Fibroblast of the conjunctiva (primary cell): ENCODE results near the gene ZIC4.

ENCODE experiments used
- DNase-seq: peaks from one replicate; pipeline ENCODE4 v3.0.0-alpha.2; 2010; ENCODE audit warnings: low read depth

Gene ZIC4

DNA sequence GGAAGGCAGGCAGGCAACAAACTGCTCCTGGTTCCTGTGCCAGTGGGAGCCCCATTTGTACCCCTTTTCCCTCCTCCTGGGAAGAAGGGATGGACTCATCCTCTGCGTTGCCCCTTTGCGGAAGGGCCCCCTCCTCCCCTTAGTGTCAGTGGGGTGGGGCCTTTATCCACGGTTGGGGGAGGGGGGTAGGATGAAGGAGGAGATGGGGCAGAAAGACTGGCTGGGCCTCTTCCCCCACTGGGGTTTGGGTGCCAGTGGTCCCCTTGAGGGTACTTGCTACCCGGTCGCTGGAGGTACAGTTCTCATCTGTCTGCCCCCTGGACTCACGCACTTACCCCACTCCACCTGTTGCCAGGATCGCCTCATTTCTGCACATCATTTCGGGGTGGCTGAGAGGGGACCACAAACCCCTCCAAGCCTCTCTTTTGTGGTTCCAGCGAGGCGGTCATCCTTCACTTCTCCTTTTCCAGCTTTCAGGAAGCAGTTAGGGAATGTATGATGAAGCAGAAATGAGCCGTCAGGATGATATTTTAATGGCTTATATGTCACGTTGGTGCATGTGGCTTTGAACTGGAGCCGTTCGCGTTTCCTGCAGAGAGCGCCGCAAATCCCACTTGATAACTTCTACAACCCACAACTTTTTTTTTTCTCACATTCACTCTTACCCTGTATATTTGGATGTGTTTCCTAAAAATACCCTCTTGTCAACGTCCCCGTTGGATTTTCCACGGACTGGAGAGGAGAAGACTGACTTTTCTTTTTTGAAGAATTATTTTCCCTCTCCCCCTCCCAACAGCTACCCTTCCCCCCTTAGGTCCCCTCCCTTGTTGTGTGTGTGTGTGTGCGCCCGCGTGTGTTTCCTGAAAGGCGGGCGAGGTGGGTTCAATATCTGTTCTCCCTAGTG lies at the start of gene ZIC4:
Gene ZIC4, minus strand, starts transcription at position 516 of the 904 bp plus-strand sequence. CDS start 3,746 bp downstream, outside the sequence.
- no peak for DNase-seq

DNA sequence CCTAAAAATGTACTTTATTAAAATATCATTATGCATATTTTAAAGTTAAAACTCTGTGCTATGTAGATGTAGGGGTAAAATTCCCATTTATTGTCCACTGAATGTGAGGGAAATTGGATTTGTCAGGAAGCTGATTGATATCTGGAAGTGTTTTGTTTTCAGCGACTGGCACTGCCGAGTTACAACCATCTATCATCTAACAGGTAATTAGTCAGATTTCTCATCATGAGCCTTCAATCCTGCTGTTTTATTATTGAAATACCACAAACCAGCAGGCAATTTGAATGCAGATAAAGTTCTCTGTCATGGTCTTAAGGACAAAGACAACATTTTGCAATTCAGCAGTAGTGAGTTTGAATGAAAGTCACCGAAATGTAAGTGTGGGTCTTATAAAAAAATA lies 43.3 kb upstream of the ZIC4 start:
- no peak for DNase-seq

DNA sequence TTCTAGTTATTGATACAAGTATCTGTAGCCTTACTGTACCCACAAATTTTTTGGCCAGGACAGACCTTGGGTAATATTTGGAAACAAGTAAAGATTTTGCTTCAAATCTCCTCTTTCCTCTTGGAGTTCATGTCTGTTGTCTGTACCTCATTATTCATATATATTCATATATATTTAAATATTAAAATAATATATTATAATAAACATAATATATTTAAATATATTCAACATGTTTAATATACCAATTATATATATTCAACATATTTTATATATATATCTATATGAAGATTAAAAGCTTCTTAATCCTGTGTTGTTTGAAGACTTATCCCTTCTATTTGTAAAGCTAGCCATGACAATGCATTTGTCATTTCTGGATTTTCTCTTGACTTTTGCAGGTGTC lies 40.9 kb upstream of the ZIC4 start:
- no peak for DNase-seq

DNA sequence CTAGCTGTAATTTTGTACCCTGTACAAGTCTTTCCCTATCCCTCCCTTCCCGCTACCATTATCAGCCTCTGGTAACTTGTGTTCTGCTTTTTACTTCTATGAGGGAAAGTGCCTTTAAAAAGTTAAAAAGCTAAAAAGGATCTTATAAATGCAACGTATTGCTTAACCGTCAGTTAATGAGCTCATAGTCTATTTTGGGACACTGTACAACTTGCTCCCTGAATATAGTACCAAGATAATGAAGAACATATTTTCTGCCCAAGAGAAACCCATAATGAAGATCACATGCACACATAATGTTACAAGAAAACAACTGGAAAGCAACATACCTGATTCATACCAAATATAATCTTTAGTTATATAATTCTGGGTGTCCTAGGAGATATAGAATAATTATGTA lies 25.4 kb upstream of the ZIC4 start:
- DNase-seq, result peak; percentile 21

DNA sequence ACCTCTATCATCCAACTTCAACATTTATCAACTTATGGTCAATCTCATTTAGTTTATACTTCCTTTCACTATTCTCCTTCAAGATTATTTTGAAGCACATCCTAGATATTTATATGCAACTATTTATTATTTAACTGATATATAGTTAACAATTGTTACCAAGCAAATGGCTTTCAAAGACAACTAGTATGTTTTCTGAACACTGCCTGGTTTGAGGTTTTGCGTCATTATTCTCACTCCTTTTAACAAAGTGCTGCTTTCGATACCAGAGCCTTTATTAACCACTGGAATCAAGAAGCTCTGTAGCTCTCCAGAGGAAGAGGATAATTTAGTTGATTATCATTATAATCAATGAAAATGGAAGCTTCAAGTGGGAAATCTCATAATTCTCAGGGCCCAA lies 22.4 kb upstream of the ZIC4 start:
- no peak for DNase-seq

DNA sequence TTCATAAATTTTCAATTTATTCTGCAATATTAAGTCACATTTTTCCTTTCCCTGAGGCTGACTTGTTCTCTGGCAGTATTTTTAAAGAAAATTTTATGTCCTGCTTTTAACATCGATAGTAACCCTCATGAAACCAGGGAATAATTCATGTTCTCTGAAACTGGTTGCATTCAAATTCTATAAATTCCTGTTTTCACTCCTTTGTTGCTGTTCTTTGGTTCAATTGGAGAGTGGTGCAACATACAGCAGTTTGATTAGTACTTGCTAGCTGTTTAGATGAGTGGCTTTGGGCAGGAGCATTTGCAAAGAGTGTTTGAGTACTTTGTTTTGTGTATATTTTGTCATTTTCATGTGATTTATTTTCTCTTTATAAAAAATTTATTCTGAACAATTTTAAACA lies 22.0 kb upstream of the ZIC4 start:
- DNase-seq, result no peak

DNA sequence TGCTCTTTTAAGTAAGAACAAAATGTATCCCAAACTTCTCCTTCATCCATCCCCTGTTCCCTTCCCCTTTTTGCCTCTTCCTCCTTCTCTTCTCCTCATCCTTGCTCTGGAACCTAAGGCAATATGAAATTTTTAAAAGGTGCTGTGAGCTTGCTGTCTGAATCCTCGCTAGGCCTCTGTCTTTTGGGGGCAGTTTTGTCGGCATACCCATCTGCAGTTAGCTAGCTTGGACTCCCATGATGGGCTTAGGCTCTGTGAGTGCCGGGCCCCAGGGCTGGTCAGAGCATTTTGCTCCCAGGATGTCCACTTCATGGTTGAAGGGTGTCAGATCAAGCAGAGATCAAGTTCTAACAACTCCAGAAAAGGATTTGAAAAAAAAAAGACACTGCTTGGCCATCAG lies 21.4 kb upstream of the ZIC4 start:
- no peak for DNase-seq

DNA sequence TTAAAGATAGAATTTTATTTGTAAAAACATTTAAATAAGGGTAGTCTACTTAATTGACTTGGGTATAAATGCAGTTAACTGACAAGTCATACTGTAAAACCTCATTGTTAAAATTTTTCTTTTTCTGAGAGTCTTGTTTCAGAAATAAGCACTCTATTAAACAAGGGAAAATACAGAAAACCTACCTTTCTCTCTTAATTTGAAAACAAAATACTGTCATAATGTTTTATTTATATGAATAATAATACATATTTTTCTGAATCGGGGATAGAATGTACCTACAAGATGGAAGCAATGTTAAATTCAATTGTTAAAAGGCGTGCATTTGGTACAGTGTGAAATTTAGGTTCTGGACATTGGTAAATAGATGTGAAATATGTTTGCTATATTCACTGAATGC lies 20.6 kb upstream of the ZIC4 start:
- DNase-seq, result no peak

DNA sequence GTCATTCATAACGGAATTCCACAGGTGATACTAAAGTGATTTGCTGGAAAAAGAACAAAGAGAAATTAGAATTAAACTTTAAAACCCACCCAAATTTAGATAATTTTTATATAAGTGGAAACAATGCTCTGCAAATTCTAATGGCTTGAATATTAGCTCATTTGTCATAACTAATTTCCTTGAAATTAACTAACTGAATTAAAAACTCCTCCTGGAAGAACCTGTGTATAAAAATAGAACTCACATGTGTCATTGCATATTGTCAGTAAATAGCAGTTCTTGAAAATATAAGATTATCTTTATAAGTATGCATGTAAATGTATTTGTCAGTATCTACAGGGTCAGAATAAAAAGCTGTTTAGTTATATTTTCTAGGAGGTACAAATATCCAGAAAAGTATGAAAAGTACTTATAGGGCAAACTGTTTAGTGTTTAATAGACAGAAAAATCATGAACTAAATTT lies 19.1 kb upstream of the ZIC4 start:
- no peak for DNase-seq

DNA sequence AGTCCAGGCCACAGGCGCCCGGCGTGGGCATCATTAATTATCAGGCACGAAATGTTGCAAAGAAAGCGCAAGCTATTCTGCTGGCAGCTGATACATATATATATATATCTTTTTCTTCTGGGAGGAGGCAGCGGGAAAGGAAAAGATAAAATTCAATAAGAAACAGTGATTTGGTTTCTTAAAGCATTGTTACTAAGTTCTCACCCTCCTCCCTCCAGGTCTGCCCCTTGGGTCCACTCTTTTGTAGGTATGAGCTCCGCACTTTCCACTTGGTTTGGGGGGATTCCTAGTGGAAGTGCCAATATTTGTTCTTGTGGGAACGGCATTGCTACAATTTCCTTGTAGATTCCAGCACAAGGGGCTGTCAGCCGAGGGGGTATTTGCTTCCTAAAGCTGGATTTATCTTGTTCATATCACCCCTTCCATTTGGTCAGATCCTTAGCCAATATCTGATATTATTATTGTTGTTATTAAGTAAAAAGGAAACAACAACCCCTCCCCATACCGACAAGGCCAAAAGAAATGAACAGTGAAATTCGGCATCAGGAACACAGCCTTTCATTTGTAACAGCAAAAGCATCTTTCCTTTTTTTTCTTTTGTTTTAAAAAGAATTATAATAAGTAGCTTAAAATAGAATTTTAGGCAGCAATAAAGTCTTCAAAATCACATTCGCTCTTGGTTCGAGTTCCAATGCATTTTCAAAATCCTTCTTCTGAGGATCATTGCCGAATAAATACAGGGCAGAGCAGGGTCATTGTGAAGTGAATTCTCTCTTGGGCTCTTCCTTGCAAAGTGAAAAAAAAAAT lies 18.4 kb upstream of the ZIC4 start:
- DNase-seq, result no peak

DNA sequence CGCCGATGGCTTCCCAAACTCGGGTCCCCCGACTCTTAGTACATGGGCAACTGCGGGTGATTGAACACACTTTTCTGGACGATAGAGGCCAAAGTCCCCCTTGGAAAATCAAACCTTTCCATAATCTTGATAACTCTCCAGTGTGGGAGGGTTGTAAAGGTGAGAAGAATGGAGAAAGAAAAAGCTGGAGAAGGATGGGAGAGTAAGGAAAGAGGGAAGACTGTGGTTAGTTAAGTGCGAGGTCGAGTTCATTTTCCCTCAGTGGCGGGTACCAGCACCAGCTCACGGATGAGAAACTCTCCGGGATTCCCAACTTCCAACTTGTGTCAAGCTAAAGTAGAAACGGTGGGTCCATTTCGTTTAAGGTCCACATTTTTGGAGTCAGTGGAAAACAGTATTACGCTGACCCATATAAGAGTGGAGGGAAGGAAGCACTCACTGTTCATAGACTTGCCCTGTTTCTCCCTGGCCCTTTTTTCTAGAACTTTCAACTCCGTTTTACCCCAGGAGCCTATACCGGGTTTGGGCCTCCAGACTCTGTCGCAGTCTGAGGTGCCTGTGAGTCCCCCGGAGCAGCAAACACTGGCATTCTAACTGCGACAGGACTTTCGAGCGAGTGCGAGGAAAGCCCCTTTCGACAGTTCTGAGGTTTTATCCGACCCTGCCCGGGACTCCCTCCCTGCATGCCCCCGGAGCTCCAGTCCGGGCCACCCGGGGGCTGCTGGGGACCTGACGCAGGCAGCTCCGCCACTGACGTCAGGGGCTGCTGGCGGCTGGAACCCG lies 17.6 kb upstream of the ZIC4 start:
- DNase-seq, result no peak

DNA sequence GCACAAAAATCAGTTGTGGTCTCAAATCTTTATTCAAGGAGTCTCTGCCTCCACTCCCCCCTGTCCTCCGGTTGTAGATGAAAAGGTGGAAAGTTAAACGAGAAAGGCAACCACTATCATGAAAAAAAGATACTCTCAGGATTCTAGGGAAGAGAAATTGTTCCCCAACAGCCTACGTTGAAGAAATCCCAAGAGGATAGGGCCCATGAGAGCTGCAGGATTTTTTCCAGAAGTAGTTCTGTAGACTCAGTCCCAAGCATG lies 17.1 kb upstream of the ZIC4 start:
- DNase-seq, result no peak

DNA sequence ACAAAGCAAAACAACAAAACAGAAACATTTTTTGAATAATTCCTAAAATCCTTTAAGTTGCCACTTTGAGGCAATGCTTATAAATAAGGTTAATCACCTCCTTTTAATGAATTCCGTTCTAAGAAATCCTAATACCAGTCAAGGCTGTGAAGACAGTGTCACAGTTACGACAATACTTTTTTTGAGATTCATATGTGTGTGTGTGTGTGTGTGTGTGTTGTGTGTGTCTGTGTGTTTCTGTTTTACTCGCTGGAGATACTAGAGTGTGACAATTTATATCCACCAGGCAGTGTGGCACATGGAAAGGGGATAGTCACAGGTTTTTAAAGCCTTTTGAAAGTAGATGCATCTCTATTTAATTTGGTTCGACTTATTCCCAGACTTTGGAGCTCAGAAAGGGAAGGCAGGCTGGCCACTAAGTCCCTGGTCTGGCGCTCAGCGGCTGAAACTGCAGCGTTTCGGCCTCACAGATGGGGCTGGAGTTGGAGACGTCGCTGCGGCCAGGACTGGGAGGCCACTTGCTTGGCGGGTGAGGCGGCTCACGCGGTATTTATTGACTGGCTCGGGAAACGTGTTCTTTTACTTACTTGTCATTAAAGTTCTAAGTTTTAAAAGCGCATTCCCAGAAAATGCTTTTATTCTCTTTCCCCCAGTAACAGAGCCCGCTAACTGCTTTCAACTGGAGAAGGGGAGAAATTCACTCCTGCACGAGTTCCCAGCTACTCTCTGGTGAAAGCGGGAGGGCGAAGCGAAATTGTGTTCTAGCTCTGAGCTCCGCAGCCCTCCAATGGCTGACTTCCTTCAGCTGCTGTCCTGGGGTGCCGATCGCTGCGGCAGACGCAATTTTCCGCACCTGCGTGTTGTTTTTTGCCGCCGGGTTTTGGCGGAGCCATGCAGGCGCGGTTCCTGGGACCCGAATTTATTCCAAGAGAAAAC lies 16.5 kb upstream of the ZIC4 start:
- no peak for DNase-seq

DNA sequence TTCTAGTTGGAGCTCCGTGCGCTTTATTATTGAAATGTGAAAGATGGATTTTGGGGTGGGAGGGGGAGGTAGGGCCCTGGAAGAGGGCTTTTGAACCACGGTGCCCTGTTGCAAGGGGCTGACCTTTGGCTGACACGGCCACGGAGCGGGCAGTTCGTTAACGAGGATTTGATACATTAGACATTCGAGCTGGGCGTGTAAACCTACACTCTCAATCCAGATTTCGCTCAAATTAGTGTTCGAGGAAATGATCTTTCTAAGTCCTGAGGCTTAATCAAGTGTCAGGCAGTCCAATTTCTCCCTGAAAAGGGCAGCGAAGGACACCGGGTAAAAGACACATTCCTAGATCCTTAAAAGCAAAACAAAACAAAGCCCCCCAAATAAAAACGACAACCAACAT lies 15.9 kb upstream of the ZIC4 start:
- no peak for DNase-seq

DNA sequence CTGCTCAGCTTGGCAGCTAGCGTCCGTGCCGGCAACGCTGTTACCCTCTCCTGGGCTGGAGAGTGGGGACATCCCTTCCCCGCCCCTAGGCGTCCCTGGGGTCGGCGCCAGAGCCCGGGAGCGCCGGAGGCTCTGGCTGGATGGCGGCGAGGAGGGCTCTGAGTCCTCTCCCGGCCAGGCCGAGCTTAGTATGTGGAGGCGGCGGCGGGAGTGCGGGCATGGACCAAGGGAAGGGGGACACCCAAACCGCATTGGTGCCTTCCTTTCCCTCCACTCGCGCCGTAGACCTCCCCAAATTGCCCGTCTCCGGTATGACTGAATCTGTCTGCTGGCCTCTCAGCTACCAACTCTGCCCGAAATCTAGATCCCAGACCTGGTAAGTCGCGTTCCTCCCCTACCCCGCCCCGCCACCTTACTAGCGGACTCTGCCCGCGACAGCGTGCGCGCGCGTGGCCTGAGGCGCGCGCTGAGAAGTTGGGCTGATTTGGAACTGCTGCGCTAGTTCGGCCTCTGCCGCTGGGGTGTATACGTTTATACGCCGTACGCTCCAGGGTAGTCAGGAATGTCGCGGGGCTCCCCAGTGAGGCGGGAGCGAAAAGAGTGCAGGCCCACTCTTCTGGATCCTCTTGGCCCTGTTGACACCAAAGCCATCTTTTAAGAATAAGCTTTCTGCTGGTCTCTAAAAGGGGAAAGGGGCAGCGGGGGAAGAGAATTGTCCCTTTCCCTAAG lies 15.0 kb upstream of the ZIC4 start:
- no peak for DNase-seq

DNA sequence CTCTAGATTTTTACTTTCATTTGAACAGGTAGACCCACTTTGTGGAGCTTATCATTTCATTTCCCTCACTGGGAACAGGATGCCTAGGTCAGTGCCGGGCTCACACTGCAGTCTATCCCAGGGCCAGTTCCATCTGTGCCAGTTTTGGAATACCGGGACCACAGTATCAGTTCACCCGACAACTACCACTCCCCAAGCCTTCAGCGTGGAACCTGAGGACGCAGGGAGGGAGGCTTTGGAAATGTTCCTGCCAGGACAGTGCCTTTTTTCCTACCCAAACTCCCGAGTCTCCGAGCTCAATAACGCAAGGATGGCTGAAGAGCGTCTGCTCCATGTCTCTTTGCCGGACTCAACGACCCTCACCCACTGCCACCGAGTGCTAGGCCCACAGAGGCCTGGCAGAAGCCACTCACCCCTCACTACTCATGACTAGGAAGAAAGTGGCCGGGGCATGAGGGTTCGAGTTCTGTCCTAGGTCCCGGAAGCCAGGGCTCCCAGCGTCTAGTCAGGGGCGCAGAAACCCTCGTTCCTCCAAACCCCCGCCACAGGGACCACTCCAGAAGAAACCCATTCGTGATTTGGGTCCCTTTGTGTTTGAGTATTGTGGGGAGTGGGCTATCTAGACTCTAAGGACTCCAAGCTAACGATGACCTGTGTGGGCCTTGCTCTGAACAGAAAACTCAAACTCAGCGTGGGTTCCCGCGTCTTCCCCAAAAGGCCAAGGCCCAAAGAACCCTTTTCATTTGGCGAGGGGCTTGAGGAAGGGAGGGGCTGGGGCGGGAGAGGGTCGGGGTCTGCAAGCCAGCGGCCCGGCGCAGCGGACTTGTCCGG lies 14.2 kb upstream of the ZIC4 start:
- no peak for DNase-seq

DNA sequence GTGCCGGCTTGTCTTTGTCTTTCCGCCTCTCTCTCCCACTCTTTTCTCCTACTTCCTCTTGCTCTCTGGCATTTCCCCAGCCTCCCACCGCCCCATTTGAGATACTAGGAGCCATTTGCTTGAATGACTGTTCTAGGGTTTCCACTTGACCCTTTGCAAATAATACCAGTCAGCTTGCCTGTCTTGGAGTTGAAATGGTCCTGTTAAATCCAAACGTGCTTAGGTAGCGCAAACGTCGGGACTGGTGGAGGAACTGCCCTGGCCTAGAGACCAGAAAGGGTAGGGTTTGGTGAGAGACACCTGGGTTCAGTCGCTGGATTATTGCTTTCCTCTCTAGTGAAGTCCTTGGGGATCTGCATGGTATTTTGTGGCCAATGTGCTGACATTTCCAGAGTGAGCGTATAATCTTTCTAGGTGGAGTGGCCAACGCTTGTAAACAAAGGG lies 13.5 kb upstream of the ZIC4 start:
- DNase-seq, result no peak

DNA sequence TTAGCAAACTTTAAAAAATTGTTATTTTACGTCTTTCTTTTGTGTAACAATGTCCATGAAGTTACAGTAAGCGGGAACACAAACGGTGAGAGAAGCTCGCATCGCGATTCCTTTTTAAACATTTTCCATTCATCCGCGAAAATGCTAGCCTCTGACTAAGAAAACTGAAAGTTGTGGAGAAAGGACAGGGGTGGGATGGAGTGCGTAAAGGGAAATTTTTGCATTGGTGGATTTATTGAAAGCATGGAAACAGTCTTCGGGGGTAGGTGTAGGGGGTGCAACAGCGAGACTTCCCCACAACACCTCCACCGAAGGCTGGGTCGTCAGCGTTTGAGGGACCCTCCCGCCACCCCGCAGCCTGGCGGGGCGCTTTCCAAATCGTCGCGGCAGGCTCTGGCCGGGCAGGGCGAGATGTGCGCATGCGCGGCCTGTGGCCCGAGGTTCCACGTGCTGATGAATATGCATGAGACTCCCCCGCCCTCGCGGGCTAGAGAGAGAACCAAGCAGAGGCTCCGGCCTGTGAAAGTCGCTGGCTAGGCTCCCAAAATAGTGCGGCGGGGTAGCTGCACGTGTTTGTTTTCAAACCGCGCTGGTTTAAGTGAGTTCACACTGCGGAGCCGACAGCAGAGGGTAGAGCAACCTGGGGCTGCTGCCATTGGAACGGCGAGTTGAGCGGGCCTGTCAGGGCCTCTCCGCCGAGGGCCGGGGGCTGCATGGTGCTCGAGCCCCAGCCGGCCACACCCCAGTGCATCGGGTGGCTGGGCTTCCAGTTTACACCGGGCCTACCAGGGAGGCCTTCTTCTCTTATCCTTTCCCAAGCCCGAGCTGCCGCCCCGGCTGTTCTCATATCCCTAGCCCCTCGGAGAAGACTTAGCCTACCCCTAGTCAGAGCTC lies 12.7 kb upstream of the ZIC4 start:
- DNase-seq, result peak; percentile 5

DNA sequence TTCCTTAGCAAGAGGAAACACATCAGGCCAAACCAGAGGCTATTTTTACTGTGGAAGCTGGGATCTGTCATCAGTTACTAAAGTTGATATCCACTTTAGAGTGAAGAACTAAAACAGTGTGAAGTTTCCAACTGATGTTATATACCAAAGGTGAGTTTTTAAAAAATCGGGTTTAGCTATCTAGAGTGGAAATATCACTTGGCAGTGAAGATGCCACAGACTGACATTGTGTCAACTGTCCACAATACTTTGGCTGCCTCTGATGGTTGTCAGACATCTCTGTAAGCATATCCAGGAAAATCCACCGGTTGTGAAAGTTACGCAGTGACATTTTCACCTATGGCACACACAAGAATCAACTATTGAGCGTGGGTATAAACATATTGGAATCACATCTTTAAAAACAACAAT lies 12.0 kb upstream of the ZIC4 start:
- DNase-seq, result no peak
